Measurements from ENCODE around the gene TGDS.

TGDS gene

GRCh38 chr13:94610475-94610874 is 14.5 kb upstream of the TGDS start:
- no peak overlapping the region for H3K4me3 Mint-ChIP-seq
- DNase-seq (no peak), ATAC-seq (no peak)
- H3K9me3 Mint-ChIP-seq = no peaks in the 10 kb centered on the region
- no peaks in the 10 kb centered on the region for H3K27me3 Mint-ChIP-seq
- peaks cover 38% of the 10 kb centered on the region for H3K36me3 Mint-ChIP-seq (ENCODE audit: low read depth)
- peaks cover 20% of the 10 kb centered on the region for H3K4me1 Mint-ChIP-seq
- H3K27ac Mint-ChIP-seq = no peak overlapping the region

- no peaks in the 10 kb centered on the region for H3K27me3 Mint-ChIP-seq
- H3K4me1 Mint-ChIP-seq = peaks cover 25% of the 10 kb centered on the region
- H3K27ac Mint-ChIP-seq = no peak overlapping the region
- DNase-seq (no peak), ATAC-seq (no peak)
- no peak overlapping the region for H3K4me3 Mint-ChIP-seq
- H3K36me3 Mint-ChIP-seq (ENCODE audit: low read depth) = peaks cover 42% of the 10 kb centered on the region
- no peaks in the 10 kb centered on the region for H3K9me3 Mint-ChIP-seq
These were observed 13.2 kb upstream of the TGDS start for GRCh38 chr13:94609196-94609595.

GRCh38 chr13:94608586-94608985 is 12.6 kb upstream of the TGDS start:
- no peak overlapping the region for H3K27ac Mint-ChIP-seq
- ATAC-seq (no peak), DNase-seq (no peak)
- H3K9me3 Mint-ChIP-seq = no peaks in the 10 kb centered on the region
- peaks cover 25% of the 10 kb centered on the region for H3K4me1 Mint-ChIP-seq
- H3K4me3 Mint-ChIP-seq = no peak overlapping the region
- peaks cover 41% of the 10 kb centered on the region for H3K36me3 Mint-ChIP-seq (ENCODE audit: low read depth)
- no peaks in the 10 kb centered on the region for H3K27me3 Mint-ChIP-seq

DNA sequence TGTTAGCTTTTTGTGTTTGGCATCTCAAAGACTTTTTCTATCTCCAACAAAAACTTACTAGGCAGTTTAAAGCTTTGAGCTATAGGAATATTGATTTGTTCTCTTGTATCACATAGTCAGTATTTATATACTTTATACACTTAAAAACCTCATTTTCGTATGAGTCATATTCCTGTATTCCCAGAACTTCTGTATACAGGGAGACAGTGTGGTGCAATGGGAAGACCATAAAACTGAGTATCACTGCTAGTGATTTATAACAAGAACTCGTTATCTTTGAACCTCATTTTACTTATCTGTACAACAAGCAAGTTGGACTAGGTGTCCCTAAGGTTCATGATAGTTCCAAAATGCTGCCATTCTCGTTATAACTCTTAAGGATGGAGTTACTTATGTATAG is 12.0 kb upstream of the TGDS start:
- Mint-ChIP-seq H3K27me3 (no peaks in the 10 kb centered on the region), H3K4me1 (peaks cover 28% of the 10 kb centered on the region), H3K36me3 (ENCODE audit: low read depth) (peaks cover 42% of the 10 kb centered on the region), H3K9me3 (no peaks in the 10 kb centered on the region), H3K4me3 (no peak overlapping the region), H3K27ac (no peak overlapping the region)
- no peak for ATAC-seq
- DNase-seq = no peak

DNA sequence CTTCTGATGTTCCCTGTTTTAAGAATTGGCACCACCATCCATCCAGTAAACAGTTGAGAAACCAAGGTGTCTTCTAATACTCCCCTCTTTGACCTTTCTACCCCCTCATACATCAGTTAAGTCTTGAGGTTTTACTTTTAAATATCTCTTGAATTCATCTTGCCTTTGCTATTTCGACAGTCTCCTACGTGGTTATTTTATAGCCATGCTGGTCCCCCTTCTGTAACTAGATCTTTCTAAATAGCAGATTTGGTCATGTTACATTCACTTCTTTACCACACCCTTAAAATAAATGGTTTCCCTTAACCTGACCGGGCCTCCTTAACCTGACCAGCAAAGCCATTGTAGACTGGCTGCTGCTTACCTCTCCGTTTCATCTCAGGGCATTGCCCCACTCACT is 11.1 kb upstream of the TGDS start:
- Mint-ChIP-seq H3K36me3 (ENCODE audit: low read depth) (peaks cover 41% of the 10 kb centered on the region), H3K4me3 (no peak overlapping the region), H3K9me3 (no peaks in the 10 kb centered on the region), H3K4me1 (peaks cover 33% of the 10 kb centered on the region), H3K27me3 (no peaks in the 10 kb centered on the region), H3K27ac (no peak overlapping the region)
- no peak for ATAC-seq
- no peak for DNase-seq

- Mint-ChIP-seq H3K27ac (peak overlapping the region; percentile 85), H3K9me3 (peaks cover 5% of the 10 kb centered on the region), H3K4me1 (peaks cover 40% of the 10 kb centered on the region), H3K36me3 (ENCODE audit: low read depth) (peaks cover 28% of the 10 kb centered on the region), H3K27me3 (peaks cover 3% of the 10 kb centered on the region), H3K4me3 (peak overlapping the region; percentile 86)
- DNase-seq = no peak
- ATAC-seq = no peak
These were observed 6.5 kb upstream of the TGDS start for GRCh38 chr13:94602467-94602866.

DNA sequence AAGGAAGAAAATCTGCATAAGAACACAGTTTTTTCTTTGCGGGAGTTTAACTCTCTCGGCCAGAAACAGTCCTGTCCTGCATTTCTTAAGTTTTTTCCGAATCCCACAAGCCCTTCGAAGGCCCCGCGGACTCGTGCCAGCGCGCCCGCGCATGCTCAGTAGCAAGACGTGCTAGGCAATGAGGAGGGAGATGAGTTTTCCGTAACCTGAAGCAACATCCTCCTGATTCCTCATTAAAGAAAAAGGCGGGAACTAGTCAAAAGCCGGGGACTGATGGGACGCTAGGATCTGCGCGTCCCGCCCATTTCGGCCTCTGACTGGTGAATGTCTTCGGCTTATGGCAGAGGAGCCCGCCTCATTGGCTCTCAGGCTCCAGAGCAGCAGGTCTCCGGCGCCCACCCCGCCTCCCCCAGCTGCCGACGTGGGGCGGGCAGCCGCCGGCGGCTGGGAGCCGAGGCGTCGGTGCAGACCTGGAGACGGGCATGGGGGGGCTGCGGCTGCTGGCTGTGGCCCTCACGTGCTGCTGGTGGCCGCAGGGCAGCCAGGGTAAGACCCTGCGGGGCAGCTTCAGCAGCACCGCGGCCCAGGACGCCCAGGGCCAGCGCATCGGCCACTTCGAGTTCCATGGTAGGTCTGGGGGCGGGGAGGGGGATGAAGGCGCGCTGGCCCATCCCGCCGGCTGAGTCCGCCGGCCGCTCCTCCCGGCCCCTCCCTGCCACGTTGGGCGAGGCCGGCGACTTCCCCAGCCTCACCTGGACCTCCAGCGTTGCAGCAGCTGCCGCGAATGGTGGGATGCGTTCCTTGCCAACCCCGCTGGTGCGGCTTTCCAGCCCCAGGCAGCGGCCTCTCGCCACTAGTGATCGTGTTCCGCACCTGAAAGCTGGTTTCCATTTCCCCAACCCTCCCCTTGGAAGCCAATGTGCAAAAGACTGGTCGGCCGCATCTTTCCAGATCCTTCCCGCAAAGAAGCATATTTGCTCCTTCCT is 5.8 kb upstream of the TGDS start, which contains the start of gene GPR180:
Gene GPR180 (plus strand): TSS at position 412 of the 986 bp plus-strand sequence. CDS start 71 bp downstream, at position 483.
- ATAC-seq (peak; percentile 100), DNase-seq (peak; percentile 89)
- Mint-ChIP-seq H3K36me3 (ENCODE audit: low read depth) (peaks cover 23% of the 10 kb centered on the region), H3K9me3 (peaks cover 5% of the 10 kb centered on the region), H3K27me3 (peaks cover 3% of the 10 kb centered on the region), H3K4me3 (peak within 1 kb of the TSS; percentile 86), H3K4me1 (peaks cover 37% of the 10 kb centered on the region), H3K27ac (peak within 1 kb of the TSS; percentile 86)

GRCh38 chr13:94599877-94600276 is 3.9 kb upstream of the TGDS start:
- Mint-ChIP-seq H3K4me1 (peaks cover 34% of the 10 kb centered on the region), H3K9me3 (peaks cover 5% of the 10 kb centered on the region), H3K27me3 (peaks cover 3% of the 10 kb centered on the region), H3K4me3 (no peak overlapping the region), H3K27ac (no peak overlapping the region), H3K36me3 (ENCODE audit: low read depth) (peaks cover 11% of the 10 kb centered on the region)
- DNase-seq (no peak), ATAC-seq (no peak)

DNA sequence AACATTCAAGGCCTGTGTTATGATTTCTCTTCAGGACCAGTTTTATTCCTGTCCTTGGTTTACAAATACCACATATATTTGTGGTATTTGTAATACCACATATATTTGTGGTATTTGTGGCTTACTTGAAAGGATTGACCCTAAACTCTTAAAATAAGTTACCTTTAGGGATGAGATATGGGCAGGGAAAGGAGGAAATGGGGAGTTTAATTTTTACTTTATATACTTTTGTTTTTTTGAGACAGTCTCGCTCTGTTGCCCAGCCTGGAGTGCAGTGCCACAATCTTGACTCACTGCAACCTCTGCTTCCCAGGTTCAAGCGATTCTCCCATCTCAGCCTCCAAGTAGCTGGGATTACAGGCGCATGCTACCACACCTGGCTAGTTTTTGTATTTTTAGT is 2.3 kb upstream of the TGDS start:
- H3K4me3 Mint-ChIP-seq = no peak overlapping the region
- peaks cover 5% of the 10 kb centered on the region for H3K9me3 Mint-ChIP-seq
- peaks cover 41% of the 10 kb centered on the region for H3K4me1 Mint-ChIP-seq
- DNase-seq = no peak
- H3K36me3 Mint-ChIP-seq (ENCODE audit: low read depth) = peaks cover 19% of the 10 kb centered on the region
- no peak for ATAC-seq
- no peak overlapping the region for H3K27ac Mint-ChIP-seq
- peaks cover 3% of the 10 kb centered on the region for H3K27me3 Mint-ChIP-seq

- Mint-ChIP-seq H3K27ac (peak overlapping the region; percentile 96), H3K9me3 (peaks cover 5% of the 10 kb centered on the region), H3K4me3 (peak overlapping the region; percentile 92), H3K36me3 (ENCODE audit: low read depth) (peaks cover 26% of the 10 kb centered on the region), H3K27me3 (peaks cover 3% of the 10 kb centered on the region), H3K4me1 (peaks cover 41% of the 10 kb centered on the region)
- ATAC-seq (no peak), DNase-seq (no peak)
These were observed 621 bp upstream of the TGDS start for GRCh38 chr13:94596575-94596971.

- Mint-ChIP-seq H3K9me3 (no peaks in the 10 kb centered on the region), H3K27me3 (no peaks in the 10 kb centered on the region), H3K27ac (peak overlapping the region; percentile 96), H3K36me3 (ENCODE audit: low read depth) (peaks cover 26% of the 10 kb centered on the region), H3K4me1 (peaks cover 41% of the 10 kb centered on the region), H3K4me3 (peak overlapping the region; percentile 92)
- ATAC-seq (peak; percentile 68), DNase-seq (peak; percentile 37)
These were observed 677 bp downstream of the TGDS start for GRCh38 chr13:94595001-94595949.

DNA sequence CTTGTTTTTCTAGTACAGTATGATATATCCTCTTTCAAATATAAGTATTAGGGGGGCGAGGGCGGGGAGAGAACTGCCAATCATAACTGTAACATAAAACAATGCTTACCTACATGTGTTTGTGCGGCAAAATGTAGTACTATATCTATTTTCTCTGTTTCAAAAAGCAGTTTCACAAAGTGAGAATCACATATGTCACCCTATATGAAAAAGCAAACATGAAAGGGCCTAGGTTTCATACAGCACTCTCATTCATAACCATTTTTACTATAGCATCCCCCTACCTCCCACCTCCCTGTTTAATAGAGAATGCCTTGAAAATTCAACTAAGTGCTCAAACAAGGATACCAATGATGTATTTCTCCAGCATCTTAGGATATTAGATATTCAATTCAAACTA is 5.2 kb downstream of the TGDS start:
- Mint-ChIP-seq H3K27ac (no peak overlapping the region), H3K36me3 (ENCODE audit: low read depth) (peaks cover 47% of the 10 kb centered on the region), H3K4me3 (no peak overlapping the region), H3K9me3 (no peaks in the 10 kb centered on the region), H3K4me1 (peaks cover 44% of the 10 kb centered on the region), H3K27me3 (no peaks in the 10 kb centered on the region)
- ATAC-seq (no peak), DNase-seq (no peak)

GRCh38 chr13:94588541-94588940 is 7.4 kb downstream of the TGDS start:
- no peaks in the 10 kb centered on the region for H3K27me3 Mint-ChIP-seq
- no peaks in the 10 kb centered on the region for H3K9me3 Mint-ChIP-seq
- no peak overlapping the region for H3K4me3 Mint-ChIP-seq
- no peak for DNase-seq
- peaks cover 51% of the 10 kb centered on the region for H3K36me3 Mint-ChIP-seq (ENCODE audit: low read depth)
- ATAC-seq = no peak
- H3K4me1 Mint-ChIP-seq = peaks cover 32% of the 10 kb centered on the region
- H3K27ac Mint-ChIP-seq = no peak overlapping the region

- Mint-ChIP-seq H3K27ac (no peak overlapping the region), H3K27me3 (no peaks in the 10 kb centered on the region), H3K9me3 (no peaks in the 10 kb centered on the region), H3K4me1 (peaks cover 24% of the 10 kb centered on the region), H3K4me3 (no peak overlapping the region), H3K36me3 (ENCODE audit: low read depth) (peaks cover 57% of the 10 kb centered on the region)
- DNase-seq = no peak
- ATAC-seq = no peak
These were observed 9.6 kb downstream of the TGDS start for GRCh38 chr13:94586371-94586770.

All from activated naive CD8-positive, alpha-beta T cell treated with anti-CD3 and anti-CD28 coated beads, Interleukin-2, amount 50 U/mL, for 24 hours (primary cell).